ENCODE results near the gene PTGS1. TPM values are rescaled to one million over a fixed set of nuclear protein-coding genes. Genes with fewer than 3 reads are reported as not detected.

Gene PTGS1
- total RNA-seq, 4 donors from 2014 or later = 14.2 to 27.9 (median 20.2) TPM

- no peaks in the 10 kb centered on the region for H3K36me3 ChIP-seq
- intact Hi-C loops (cut with DNase I; ENCODE audit: low total_unique reads) = no loop called here
- no peak overlapping the region for H3K27ac ChIP-seq
- no peaks in the 10 kb centered on the region for H3K4me1 ChIP-seq
- no peak for DNase-seq
- in situ Hi-C loops (cut with MboI; ENCODE audit: low pct_ligation_motif_present in 1 of 4, low pct_unique_long_range_greater_than_20kb in 1 of 4, low sequenced_read_pairs in 3 of 4) = no loop called here
- 60 to 61% methylated on average over 6 to 26 of the region's 26 CpGs for WGBS, 2 donors (ENCODE audit: low coverage in 1 of 2)
- H3K4me3 ChIP-seq = no peak overlapping the region
- TF ChIP-seq EP300 (IDR thresholded peaks at IDR 0.05; ENCODE audit: low read depth) (no peak), POLR2A (IDR thresholded peaks at IDR 0.05) (no peak), POLR2AphosphoS5 (IDR thresholded peaks at IDR 0.05) (no peak), CTCF (IDR thresholded peaks at IDR 0.05) (no peak)
- no peaks in the 10 kb centered on the region for H3K9me3 ChIP-seq
- no peaks in the 10 kb centered on the region for H3K27me3 ChIP-seq
Observed at GRCh38 chr9:122336866-122337555, 33.8 kb upstream of the PTGS1 start.

- in situ Hi-C loops (cut with MboI; ENCODE audit: low pct_ligation_motif_present in 1 of 4, low pct_unique_long_range_greater_than_20kb in 1 of 4, low sequenced_read_pairs in 3 of 4) = no loop called here
- intact Hi-C loops (cut with DNase I; ENCODE audit: low total_unique reads) = no loop called here
- H3K27ac ChIP-seq = no peak overlapping the region
Observed at GRCh38 chr9:122337556-122337929, 33.3 kb upstream of the PTGS1 start.

GRCh38 chr9:122338536-122338935 lies 32.3 kb upstream of the PTGS1 start:
- 89% methylated on average over 6 of the region's 6 CpGs; no CpG with 5 or more reads in 1 of the 2 donors for WGBS, 2 donors (ENCODE audit: low coverage in 1 of 2)
- no peaks in the 10 kb centered on the region for H3K4me1 ChIP-seq
- no peaks in the 10 kb centered on the region for H3K36me3 ChIP-seq
- in situ Hi-C loops (cut with MboI; ENCODE audit: low pct_ligation_motif_present in 1 of 4, low pct_unique_long_range_greater_than_20kb in 1 of 4, low sequenced_read_pairs in 3 of 4) = no loop called here
- no peak for TF ChIP-seq EP300 (IDR thresholded peaks at IDR 0.05; ENCODE audit: low read depth)
- TF ChIP-seq CTCF (IDR thresholded peaks at IDR 0.05) = no peak
- TF ChIP-seq POLR2A (IDR thresholded peaks at IDR 0.05) = no peak
- no peak for TF ChIP-seq POLR2AphosphoS5 (IDR thresholded peaks at IDR 0.05)
- intact Hi-C loops (cut with DNase I; ENCODE audit: low total_unique reads) = no loop called here
- H3K27me3 ChIP-seq = no peaks in the 10 kb centered on the region
- H3K9me3 ChIP-seq = no peaks in the 10 kb centered on the region
- no peak overlapping the region for H3K4me3 ChIP-seq
- DNase-seq = no peak
- H3K27ac ChIP-seq = no peak overlapping the region

More at GRCh38 chr9:122337556-122337929, 33.3 kb upstream of the PTGS1 start:
- WGBS, 2 donors (ENCODE audit: low coverage in 1 of 2) = 85% methylated on average over 4 of the region's 4 CpGs; no CpG with 5 or more reads in 1 of the 2 donors
- Histone ChIP-seq H3K4me1 (no peaks in the 10 kb centered on the region), H3K4me3 (no peak overlapping the region), H3K9me3 (no peaks in the 10 kb centered on the region), H3K27me3 (no peaks in the 10 kb centered on the region), H3K36me3 (no peaks in the 10 kb centered on the region)
- TF ChIP-seq POLR2AphosphoS5 (IDR thresholded peaks at IDR 0.05) (no peak), POLR2A (IDR thresholded peaks at IDR 0.05) (no peak), CTCF (IDR thresholded peaks at IDR 0.05) (no peak), EP300 (IDR thresholded peaks at IDR 0.05; ENCODE audit: low read depth) (no peak)
- no peak for DNase-seq

GRCh38 chr9:122338994-122339393 lies 31.8 kb upstream of the PTGS1 start:
- Histone ChIP-seq H3K4me1 (no peaks in the 10 kb centered on the region), H3K27ac (no peak overlapping the region), H3K36me3 (no peaks in the 10 kb centered on the region), H3K27me3 (no peaks in the 10 kb centered on the region), H3K9me3 (no peaks in the 10 kb centered on the region), H3K4me3 (no peak overlapping the region)
- intact Hi-C loops (cut with DNase I; ENCODE audit: low total_unique reads) = no loop called here
- 75% methylated on average over 3 of the region's 3 CpGs; no CpG with 5 or more reads in 1 of the 2 donors for WGBS, 2 donors (ENCODE audit: low coverage in 1 of 2)
- DNase-seq = no peak
- TF ChIP-seq POLR2AphosphoS5 (IDR thresholded peaks at IDR 0.05) (no peak), EP300 (IDR thresholded peaks at IDR 0.05; ENCODE audit: low read depth) (no peak), CTCF (IDR thresholded peaks at IDR 0.05) (no peak), POLR2A (IDR thresholded peaks at IDR 0.05) (no peak)
- in situ Hi-C loops (cut with MboI; ENCODE audit: low pct_ligation_motif_present in 1 of 4, low pct_unique_long_range_greater_than_20kb in 1 of 4, low sequenced_read_pairs in 3 of 4) = no loop called here
